ENCODE measurements around the gene FASTK. TPM values are rescaled to one million over a fixed set of nuclear protein-coding genes. Genes with fewer than 3 reads are reported as not detected.
A peak's percentile ranks its signal among the peaks of the same experiment; 100 is the strongest.

The FASTK gene
- total RNA-seq, 1 donor from 2014 or later = 92.3 TPM

- intact Hi-C loops (cut with micrococcal nuclease) = no loop called here
- no peak for DNase-seq
- H3K27me3 Mint-ChIP-seq = no peaks in the 10 kb centered on the region
- peak overlapping the region; percentile 86 for H3K4me3 Mint-ChIP-seq
- H3K4me1 Mint-ChIP-seq = peaks cover 18% of the 10 kb centered on the region
- H3K27ac Mint-ChIP-seq = peak overlapping the region; percentile 78
- peaks cover 34% of the 10 kb centered on the region for H3K36me3 Mint-ChIP-seq (ENCODE audit: low read depth)
- no peaks in the 10 kb centered on the region for H3K9me3 Mint-ChIP-seq
These were observed 2.2 kb downstream of the FASTK start for GRCh38 chr7:151078233-151079040.

GRCh38 chr7:151077705-151078232 lies 2.8 kb downstream of the FASTK start:
- Mint-ChIP-seq H3K36me3 (ENCODE audit: low read depth) (peaks cover 32% of the 10 kb centered on the region), H3K27ac (peak overlapping the region; percentile 78), H3K4me3 (peak overlapping the region; percentile 68), H3K27me3 (no peaks in the 10 kb centered on the region), H3K4me1 (peaks cover 17% of the 10 kb centered on the region), H3K9me3 (no peaks in the 10 kb centered on the region)
- no peak for DNase-seq
- intact Hi-C loops (cut with micrococcal nuclease) = no loop called here

GRCh38 chr7:151076863-151077704 lies 3.5 kb downstream of the FASTK start:
- Mint-ChIP-seq H3K36me3 (ENCODE audit: low read depth) (peaks cover 32% of the 10 kb centered on the region), H3K9me3 (no peaks in the 10 kb centered on the region), H3K4me3 (no peak overlapping the region), H3K27ac (no peak overlapping the region), H3K4me1 (peaks cover 13% of the 10 kb centered on the region), H3K27me3 (no peaks in the 10 kb centered on the region)
- intact Hi-C loops (cut with micrococcal nuclease) = no loop called here
- DNase-seq = no peak

- intact Hi-C loops (cut with micrococcal nuclease) = no loop called here
- H3K4me3 Mint-ChIP-seq = no peak overlapping the region
- no peaks in the 10 kb centered on the region for H3K27me3 Mint-ChIP-seq
- no peaks in the 10 kb centered on the region for H3K9me3 Mint-ChIP-seq
- peaks cover 33% of the 10 kb centered on the region for H3K36me3 Mint-ChIP-seq (ENCODE audit: low read depth)
- peaks cover 11% of the 10 kb centered on the region for H3K4me1 Mint-ChIP-seq
- DNase-seq = no peak
- H3K27ac Mint-ChIP-seq = no peak overlapping the region
These were observed 4.6 kb downstream of the FASTK start for GRCh38 chr7:151075978-151076426.

GRCh38 chr7:151075662-151075971 lies 5.0 kb downstream of the FASTK start:
- Mint-ChIP-seq H3K36me3 (ENCODE audit: low read depth) (peaks cover 34% of the 10 kb centered on the region), H3K27ac (no peak overlapping the region)
- intact Hi-C loops (cut with micrococcal nuclease) = no loop called here

GRCh38 chr7:151074817-151075661 lies 5.6 kb downstream of the FASTK start:
- H3K36me3 Mint-ChIP-seq (ENCODE audit: low read depth) = peaks cover 35% of the 10 kb centered on the region
- H3K27ac Mint-ChIP-seq = peak overlapping the region; percentile 15
- no peaks in the 10 kb centered on the region for H3K9me3 Mint-ChIP-seq
- DNase-seq = no peak
- no peaks in the 10 kb centered on the region for H3K27me3 Mint-ChIP-seq
- H3K4me1 Mint-ChIP-seq = peaks cover 11% of the 10 kb centered on the region
- intact Hi-C loops (cut with micrococcal nuclease) = no loop called here
- no peak overlapping the region for H3K4me3 Mint-ChIP-seq

More at GRCh38 chr7:151075662-151075971, 5.0 kb downstream of the FASTK start:
- Mint-ChIP-seq H3K4me3 (no peak overlapping the region), H3K27me3 (no peaks in the 10 kb centered on the region), H3K4me1 (peaks cover 11% of the 10 kb centered on the region), H3K9me3 (no peaks in the 10 kb centered on the region)
- DNase-seq = no peak

- H3K4me3 Mint-ChIP-seq = no peak overlapping the region
- no peak for DNase-seq
- H3K36me3 Mint-ChIP-seq (ENCODE audit: low read depth) = peaks cover 33% of the 10 kb centered on the region
- intact Hi-C loops (cut with micrococcal nuclease) = no loop called here
- no peak overlapping the region for H3K27ac Mint-ChIP-seq
- no peaks in the 10 kb centered on the region for H3K9me3 Mint-ChIP-seq
- H3K27me3 Mint-ChIP-seq = no peaks in the 10 kb centered on the region
- peaks cover 6% of the 10 kb centered on the region for H3K4me1 Mint-ChIP-seq
These were observed 6.6 kb downstream of the FASTK start for GRCh38 chr7:151073990-151074389.

GRCh38 chr7:151071032-151071866 lies 9.4 kb downstream of the FASTK start:
- no peaks in the 10 kb centered on the region for H3K27me3 Mint-ChIP-seq
- no peak for DNase-seq
- no peaks in the 10 kb centered on the region for H3K9me3 Mint-ChIP-seq
- intact Hi-C loops (cut with micrococcal nuclease) = no loop called here
- no peak overlapping the region for H3K4me3 Mint-ChIP-seq
- H3K36me3 Mint-ChIP-seq (ENCODE audit: low read depth) = peaks cover 38% of the 10 kb centered on the region
- H3K27ac Mint-ChIP-seq = no peak overlapping the region
- H3K4me1 Mint-ChIP-seq = peaks cover 2% of the 10 kb centered on the region

GRCh38 chr7:151070574-151070960 lies 10.0 kb downstream of the FASTK start:
- Mint-ChIP-seq H3K36me3 (ENCODE audit: low read depth) (peaks cover 32% of the 10 kb centered on the region), H3K4me3 (no peak overlapping the region), H3K27me3 (no peaks in the 10 kb centered on the region), H3K27ac (no peak overlapping the region), H3K4me1 (peaks cover 2% of the 10 kb centered on the region), H3K9me3 (no peaks in the 10 kb centered on the region)
- intact Hi-C loops (cut with micrococcal nuclease) = no loop called here
- DNase-seq = no peak

GRCh38 chr7:151069841-151070573 lies 10.6 kb downstream of the FASTK start:
- Mint-ChIP-seq H3K4me3 (no peak overlapping the region), H3K9me3 (no peaks in the 10 kb centered on the region), H3K4me1 (peaks cover 2% of the 10 kb centered on the region), H3K27ac (no peak overlapping the region), H3K36me3 (ENCODE audit: low read depth) (peaks cover 35% of the 10 kb centered on the region), H3K27me3 (no peaks in the 10 kb centered on the region)
- intact Hi-C loops (cut with micrococcal nuclease) = no loop called here
- DNase-seq = no peak

GRCh38 chr7:151068069-151068773 lies 12.4 kb downstream of the FASTK start:
- H3K4me3 Mint-ChIP-seq = no peak overlapping the region
- H3K4me1 Mint-ChIP-seq = peaks cover 2% of the 10 kb centered on the region
- H3K27me3 Mint-ChIP-seq = no peaks in the 10 kb centered on the region
- no peak overlapping the region for H3K27ac Mint-ChIP-seq
- intact Hi-C loops (cut with micrococcal nuclease) = no loop called here
- peaks cover 29% of the 10 kb centered on the region for H3K36me3 Mint-ChIP-seq (ENCODE audit: low read depth)
- H3K9me3 Mint-ChIP-seq = no peaks in the 10 kb centered on the region
- no peak for DNase-seq

Measured in activated CD4-positive, alpha-beta T cell treated with anti-CD3 and anti-CD28 coated beads, Interleukin-2, amount 10 ng/mL, durations not matched to agents 24 days and 14 days (primary cell).